NCI-H146 treated with DMSO at 0.1 percent for 48 hours (cell line): Measurements from ENCODE around the gene DGKQ.
A peak's percentile ranks its signal among the peaks of the same experiment; 100 is the strongest.
"Not testable (repeated sequence)": the region's sequence is repeated elsewhere in the genome, so short reads cannot be mapped to it uniquely, and the experiment has no call there.

Experiments used
- DNase-seq: peaks from one replicate; lab custom pipeline; 2025; ENCODE audit not compliant: unreplicated experiment; lab: John Stamatoyannopoulos, UW

DGKQ gene

DNA sequence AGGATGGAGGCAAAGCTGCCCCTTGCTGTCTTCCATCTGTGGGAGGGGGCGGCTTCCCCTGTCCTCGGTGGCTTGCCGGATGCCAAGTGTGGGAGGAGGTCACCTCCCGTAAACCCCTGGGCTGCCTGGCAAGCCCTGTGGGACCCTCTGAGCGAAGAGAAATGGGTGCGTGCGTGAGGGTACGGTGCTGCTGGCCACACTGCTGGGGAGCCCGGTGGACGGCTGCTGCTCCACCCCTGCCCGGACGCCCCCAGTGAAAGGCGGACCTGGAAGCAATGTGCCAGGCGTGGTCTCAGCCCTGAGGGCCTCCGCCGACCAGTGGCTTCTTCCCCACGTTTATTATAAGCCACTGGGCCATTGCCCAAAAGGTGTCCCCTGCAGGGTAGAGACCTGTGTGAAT lies 8.9 kb upstream of the DGKQ start:
- no peak for DNase-seq

DNA sequence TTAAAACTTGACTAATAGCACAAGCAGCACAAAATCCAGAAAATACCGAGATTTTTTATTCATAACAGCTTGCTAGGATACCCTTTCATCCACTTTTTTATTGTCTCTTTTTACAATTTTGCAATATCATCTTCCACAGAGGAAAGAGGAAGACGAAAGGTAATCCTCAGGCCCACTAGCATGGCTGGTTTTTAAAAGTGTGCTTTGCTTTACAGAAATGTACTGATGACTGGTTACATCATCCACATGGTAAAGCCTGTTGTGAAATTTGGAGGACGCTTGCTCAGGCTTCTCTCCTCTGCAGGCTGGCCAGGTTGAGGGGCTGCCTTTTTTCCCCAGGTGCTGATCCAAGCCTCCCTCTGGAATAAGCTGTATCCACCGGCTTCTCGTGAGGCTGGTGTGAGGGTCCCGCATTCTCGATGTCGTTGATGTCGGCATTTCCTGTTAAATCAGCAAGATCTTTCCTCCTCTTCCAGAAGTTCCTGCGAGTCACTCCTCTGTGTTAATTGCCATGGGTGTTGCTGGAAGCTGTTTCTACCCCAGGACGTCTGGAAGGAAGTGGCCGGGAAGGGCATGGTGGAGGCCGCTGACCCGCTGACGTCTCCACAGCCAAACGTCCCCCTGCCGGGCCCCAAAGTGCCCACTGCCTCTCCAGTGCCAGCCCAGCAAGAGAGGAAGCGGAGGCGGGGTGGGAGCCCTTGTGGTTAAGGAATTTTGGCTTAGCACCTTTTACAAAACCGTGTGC lies 5.8 kb upstream of the DGKQ start:
- DNase-seq = no peak

DNA sequence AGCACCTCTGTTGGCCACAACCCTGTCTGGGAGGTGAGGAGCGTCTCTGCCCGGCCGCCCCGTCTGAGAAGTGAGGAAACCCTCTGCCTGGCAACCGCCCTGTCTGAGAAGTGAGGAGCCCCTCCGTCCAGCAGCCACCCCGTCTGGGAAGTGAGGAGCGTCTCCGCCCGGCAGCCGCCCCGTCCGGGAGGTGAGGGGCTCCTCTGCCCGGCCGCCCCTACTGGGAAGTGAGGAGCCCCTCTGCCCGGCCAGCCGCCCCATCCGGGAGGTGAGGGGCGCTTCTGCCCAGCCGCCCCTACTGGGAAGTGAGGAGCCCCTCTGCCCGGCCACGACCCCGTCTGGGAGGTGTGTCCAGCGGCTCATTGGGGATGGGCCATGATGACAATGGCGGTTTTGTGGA lies 2.6 kb upstream of the DGKQ start:
- not testable (repeated sequence) for DNase-seq

DNA sequence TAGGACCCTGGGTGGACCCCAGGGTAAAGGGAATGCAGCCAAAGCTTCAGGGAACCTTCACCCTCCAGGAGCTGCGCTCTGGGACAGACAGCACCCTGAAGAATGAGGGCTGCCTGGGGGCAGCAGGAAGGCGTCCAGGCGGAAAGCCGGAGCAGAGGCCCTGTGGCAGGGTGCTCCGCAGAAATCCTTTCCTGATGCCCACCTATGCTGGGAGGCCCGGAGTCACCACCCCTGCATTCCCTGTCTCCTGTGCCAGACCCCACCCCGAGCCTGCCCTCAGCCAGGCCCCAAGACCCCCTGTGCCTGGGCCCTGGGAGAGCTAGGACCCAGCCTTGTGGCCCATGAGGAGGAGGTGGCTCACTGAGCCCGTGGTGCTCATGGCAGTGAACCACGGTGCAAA lies 1.3 kb upstream of the DGKQ start:
- DNase-seq = no peak

DNA sequence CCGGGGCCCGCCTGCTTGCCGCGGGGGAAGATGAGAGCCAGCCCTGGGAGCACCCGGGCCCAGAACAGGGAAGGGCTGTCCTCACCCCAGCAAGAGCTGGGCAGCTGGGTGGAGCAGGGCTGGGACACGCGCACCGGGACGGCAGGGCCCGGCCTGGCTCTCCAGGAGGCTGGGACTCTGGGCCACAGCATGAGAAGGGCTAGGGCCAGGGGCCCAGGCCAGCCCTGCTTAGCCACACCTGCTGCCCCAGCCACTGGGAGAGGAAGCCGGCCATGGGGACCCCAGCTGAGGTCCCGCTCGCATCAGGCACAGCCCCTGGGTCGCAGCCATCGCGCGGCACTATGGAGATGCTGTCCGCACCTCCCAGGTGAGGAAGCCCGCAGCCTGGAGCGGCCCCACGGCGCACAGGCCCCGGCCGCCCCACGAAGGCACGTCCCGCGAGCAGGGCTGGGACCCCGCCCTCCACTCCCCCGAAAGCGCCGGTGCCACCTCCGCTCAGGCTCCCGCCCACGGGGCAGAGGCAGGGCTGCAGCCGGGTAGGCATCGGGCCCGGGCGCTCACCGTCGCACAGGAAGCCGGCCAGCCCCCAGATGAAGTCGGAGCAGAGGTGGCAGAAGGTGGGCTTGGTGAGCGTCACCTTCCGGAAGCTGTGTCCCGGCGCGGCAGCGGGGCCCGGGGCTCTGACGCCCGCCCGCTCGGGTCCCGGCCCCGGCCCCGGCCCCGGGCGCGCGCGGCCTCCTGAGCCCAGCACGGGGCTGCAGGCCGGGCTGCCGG lies 531 bp downstream of the DGKQ start:
- no peak for DNase-seq

DNA sequence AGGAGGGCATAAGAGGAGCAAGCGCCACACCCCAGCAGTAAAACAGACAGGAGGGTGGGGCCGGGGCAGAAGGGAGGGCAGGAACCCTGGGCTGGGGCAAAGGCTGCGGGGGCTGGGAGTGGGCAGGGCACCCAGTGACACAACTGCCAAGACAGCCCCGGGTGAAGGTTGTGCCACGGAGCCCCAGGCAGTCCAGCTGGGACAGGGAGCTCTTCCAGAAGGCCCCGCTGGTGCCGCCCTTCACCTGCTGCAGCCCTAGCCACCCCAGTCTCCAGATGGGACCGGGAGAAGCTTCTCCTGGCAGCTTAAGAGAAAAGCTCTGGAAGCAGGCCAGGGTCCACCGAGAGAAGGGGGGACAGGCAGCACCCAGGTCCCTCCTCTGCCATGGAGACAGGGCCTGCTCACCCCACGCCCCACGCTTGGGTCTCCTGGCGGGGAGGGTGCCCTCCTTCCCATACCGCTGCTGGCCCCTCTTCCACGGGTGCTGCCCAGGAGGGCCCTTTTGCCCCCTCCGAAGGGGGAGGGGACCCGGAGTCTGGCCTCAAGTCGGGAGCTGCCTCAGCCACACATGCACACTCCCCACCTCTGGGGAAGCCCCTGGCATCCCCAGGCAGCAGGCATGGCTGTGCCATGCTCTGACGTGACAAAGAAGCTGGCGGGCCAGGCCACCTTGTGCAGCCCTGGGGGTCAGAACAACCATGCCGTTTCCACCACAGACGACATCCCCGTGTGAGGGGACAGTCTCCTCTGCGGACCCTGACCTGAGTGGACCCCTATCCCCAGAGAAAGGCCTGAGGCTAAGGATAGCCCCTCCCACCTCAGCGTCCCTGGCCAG lies 1.5 kb downstream of the DGKQ start:
- no peak for DNase-seq

DNA sequence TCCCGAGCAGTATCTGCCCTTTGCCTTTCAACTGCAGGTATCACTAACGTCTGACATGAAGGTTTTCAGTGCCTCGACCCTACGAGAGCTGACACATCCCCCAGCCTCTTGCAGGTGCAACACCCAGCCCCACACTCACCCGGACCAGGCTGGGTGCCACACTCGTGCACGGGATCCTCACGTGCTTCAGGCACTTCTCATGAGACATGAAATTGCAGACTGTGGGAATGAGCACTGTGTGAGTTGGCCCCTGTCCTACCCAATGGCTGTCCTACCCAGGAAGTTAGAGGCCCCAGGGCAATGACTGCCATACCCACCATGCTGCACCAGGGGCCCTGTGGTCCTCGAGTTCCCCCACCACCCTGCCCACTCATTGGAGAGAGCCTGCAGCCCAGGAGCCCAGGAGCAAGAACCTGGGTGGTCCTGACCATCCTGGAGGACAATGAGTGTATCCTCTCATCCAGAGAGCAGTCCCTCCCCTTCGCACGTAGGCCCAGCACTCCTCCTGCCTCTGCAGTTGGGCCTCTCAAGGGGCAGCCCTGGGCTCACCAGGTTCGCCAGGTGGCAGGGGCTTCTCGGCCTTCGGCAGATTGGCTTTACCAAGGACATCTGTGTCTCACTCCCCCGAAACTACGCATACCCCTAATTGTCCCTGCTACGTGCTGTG lies 2.4 kb downstream of the DGKQ start:
- no peak for DNase-seq

DNA sequence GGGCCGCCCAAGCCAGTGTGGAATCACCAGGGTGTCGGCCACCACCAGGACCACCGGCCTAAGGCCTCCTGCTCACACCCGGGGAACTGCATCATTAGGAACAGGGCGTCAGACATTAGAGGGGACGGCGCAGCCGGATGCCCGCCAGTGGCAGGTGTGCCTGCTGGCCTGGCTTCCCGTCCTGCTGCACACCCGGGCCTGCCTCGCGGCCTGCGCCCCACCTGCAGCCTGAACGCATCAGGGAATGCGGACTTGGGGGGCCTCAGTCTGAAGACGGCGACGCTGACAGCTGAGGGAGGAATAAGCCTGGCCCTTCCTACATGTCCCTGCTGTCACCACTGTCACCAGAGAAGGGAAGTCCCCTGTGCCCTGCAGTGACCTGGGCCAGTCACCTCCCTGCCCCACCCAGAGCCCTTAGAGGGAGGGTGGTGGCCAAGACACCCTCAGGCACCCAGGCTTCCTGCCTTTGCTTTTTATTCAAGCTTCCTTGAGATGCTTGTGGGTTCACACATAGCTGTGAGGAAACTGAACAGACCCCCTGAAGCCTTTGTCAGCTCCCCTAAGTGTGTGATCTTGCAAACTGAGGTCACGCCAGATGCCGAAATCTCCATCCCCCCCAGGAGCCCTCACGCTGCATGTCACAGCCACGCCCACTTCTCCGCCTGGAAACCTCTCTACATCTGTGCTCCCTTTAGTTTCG lies 3.2 kb downstream of the DGKQ start:
- DNase-seq = no peak

DNA sequence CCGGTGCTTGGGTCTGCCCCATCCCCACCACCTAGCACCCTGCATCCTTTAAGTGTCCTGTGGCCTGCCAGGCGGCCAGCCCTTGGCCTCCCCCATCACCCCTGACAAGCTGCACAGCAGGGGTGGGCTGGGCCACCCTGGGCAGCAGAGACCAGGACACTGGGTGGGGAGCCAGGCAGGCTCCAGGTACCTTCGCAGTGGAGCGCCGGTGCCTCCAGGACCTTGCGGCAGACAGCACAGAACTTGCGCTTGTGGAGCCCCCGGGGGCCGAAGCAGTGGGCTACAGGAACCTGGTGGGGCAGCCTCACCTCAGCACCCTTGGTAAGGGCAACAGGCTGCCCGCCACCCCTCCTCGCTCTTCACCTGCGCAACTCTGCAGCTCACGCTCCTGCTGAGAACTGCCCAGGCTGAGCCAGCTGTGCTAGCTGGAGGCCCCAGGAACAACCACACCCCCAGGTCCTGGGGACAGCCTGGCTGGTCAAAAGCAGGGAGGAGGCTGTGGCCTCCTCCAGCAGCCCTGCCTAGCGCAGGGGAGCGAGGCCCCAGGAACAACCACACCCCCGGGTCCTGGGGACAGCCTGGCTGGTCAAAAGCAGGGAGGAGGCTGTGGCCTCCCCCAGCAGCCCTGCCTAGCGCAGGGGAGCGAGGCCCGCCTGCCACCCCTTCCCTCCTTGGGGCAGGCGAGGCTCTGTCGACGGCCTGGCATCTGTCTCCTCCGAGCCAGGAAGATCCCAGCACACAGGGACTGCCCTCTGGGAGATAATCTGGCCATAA lies 4.6 kb downstream of the DGKQ start:
- DNase-seq = peak; percentile 23

DNA sequence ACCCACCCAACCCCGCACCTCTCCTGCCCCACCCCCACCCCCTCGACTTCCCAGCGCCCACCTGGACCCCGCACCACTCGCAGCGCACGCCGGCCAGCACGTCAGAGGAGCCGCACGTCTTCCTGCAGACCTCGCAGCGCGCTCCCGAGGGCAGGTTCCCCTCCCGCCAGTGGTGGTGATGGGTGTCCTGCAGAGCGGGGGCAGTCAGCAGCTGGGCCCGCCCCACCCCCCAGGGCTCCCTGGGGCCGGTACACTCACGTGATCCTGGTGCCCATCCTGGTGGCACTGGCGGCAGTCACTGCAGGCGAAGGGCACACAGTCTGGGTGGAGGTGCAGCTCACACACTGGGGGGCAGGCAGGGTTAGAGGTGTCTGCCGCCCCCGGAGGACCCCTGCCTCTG lies 5.1 kb downstream of the DGKQ start:
- no peak for DNase-seq

DNA sequence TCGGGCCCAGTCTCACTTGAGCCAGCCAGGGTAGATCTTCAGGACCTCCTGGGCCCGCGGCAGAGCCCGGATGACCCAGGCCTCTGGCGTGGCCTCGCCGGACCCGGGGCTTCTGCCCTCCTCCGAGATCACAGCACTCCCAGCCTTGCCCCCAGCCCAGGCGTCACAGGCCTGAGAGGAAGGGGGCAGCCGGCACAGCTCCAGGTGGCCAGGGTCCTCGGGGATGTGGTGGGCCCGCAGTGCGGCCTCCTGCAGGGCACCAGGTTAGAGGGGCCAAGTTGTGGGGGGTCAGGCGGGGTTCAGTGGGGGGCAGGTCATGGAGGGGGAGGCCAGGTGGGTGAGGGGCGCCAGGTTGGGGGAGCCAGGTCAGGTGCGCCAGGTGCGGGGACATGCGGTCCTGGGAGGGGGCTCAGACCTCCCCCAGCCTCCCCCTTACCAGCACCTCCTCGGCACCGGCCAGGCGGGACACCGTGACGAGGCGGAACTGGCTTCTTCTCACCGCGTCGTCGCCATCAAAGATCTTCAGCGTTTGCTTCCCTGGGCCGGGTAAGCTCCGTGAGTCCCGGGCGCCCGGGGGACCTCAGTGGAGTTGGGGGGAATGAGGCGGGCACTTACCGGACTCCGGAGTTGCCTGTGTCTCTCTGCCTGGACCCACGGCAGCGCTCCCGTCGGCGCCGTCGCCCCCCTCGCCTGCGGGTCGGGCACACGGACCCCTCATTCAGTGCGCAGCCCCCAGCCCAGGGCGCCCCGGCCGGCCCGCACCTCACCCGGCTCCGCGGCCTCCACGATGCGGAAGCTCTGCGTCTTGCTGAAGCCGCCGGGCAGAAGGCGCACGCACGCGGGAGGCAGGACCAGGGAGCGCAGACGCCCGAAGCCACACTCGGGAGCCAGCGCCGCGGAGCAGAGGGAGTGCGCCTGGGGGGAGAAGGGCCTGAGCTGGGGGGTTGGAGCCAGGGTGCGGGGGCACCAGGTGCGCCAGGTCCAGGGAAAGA lies 6.0 kb downstream of the DGKQ start:
- no peak for DNase-seq

DNA sequence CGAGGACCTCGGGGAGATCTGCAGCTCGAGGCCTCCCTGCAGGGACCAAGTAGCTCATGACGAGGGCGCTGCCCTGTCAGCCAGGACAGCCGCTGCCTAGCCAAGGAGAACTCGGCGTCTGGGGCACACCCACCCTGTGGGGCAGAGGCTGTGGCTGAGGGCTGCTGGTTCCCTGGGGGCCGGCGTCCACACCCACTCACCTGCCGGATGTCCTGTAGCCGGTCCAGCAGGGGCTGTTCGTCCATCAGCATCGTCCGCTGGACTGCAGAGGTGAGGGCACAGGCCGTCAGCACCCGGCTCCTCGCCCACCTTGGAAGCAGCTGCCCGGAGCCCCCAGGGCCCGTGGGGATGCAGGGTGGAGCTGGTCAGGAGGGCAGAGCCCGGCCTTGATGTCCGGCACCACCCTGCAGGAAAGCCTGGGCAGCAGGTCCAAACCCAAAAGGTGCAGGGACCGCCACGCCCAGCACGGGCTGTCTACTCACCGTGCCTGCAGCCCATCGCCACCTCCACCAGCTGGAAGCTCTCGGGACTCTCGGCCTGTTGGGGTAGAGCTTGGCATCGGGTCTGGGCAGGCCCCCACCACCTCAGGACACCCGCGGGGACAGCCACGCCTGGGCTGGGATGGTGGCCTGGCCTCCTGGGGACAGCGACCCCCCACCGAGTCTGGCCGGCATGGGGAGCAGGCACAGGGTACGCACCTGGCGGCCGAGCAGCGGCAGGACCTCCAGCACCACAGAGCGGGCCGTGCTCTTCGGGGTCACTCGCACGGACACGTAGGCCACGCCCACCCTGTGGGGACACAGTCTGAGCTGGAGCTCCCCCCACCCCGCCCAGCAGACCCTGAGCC lies 6.9 kb downstream of the DGKQ start:
- DNase-seq = no peak

DNA sequence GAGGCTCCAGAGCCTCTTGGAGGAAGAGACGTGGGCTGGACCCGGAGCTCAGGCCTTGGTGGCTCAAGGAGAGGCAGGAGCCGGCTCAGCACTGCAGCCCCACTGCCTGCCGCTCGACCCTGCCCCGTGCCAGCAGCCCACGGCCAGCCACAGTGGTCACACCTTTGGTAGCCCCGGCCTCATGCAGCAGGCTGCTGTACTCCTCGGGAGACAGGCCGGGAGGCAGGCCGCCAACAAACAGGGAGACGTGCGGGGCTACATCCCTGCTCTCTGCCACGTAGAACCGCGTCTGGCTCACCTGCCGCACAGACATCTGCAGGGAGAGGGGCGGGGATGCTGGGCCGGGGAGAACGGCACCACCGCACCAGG lies 7.6 kb downstream of the DGKQ start:
- DNase-seq = no peak

DNA sequence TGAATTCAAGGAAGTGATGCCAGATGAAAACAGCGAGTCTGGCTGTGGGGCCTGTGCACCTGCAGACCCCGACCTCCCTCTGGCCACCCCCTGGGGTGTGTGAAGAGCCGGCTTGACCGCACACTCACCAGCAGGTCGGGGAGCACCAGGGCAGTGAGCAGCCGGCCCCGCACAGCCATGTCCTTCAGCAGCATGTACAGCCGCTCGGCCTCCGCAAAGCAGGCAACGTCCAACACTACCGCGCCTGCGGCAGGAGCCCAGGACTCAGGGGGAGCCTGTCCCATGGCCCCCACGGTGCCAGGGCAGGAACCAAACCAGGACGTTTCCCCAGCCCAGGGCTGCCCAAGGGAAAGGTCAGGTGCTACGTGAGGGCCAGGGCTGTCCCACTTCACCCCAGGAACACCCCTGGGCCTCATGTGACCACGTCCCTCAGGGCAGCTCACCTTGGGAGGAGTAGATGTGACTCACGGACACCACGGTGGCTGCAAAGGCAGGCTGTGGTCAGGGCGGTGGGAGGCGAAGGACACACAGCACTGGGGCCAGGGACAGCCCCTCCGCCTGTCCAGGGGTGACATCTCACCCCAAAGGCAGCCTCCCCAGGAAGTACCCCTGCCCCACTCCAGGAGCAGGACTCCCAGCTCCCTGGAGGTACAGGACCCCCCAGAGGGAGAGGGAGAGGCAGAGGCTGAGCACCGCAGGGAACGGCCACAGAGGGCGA lies 8.2 kb downstream of the DGKQ start:
- DNase-seq = no peak

DNA sequence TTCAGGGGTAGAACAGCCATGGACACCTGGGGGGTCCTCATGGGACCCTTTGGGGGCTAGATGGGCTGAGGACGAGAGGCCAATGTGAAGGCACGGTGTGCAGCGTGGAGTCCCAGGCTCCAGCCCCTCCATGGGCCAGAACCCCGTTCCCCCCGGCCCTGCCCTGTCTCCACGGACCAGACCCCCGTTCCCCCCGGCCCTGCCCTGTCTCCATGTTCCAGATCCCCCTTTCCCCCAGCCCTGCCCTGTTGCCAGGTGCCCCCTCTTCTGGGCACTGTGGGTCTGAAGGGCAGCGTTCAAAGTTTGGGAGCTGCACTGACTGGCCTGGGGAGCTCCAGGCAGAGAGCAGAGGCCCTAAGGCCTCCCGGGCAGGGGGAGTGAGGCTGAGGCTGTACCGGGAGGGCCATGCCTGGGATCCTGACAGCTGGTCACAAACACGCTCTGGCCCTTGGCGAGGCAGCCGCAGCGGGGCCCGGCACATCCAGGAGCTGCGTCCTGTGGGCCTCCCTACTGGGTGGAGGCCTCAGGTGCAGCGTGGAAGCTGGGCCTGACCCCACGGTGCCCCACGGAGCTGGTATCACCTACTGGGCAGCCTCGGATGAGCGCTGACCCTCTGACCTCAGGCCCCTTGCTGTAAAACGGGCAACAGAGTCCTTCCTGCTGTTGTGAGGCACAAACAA lies 8.9 kb downstream of the DGKQ start:
- DNase-seq = no peak
